ENCODE measurements around the gene MIPOL1.
"Not testable (repeated sequence)": the region's sequence is repeated elsewhere in the genome, so short reads cannot be mapped to it uniquely, and the experiment has no call there.

The MIPOL1 gene

DNA sequence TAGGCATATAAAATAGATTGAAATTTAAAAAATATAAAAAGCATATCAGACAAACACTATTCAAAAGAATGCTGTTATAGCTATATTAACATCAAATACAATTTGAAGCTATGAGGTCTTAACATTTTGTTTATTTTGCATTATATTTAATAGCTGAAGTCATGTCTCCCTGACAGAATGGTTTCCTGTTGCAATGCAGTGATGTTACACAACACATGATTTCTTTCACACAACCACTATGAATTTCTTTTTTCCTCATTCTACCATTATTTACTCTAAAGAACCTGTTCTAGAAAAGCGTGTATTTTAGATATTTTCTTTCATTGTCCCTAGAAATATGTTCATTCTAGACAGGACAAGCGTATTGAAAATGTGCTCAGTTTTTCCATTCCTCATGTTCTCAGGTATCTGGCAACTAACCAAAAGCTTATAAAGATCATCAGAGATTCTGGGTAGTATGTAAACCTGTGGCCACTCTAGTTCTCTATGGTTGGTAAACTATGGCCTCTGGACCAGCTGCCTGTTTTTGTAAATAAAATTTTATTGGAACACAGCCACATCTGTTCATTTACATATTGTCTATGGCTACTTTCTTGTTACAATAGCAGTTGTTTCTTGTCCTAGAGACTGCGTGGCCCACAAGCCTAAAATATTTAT lies 213.5 kb downstream of the MIPOL1 start:
- no peak for FAIRE-seq

DNA sequence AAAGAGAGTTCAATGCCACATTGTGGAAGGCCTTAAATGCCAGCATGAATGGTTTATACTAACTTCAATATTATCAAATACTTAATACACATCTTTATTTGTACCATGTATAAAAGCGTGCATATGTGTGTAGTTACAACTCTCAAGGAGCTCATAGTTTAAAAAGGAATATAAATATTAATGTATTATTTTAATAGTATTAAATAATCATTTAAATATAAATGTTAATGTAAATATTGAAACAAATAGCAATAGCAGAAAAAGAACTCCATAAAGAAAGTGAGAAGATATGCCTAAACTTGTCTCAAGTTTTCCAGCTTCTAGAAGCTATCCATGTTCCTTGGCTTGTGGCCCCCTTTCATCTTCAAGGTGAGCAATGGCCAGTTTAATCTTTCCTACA lies 215.3 kb downstream of the MIPOL1 start:
- no peak for FAIRE-seq

DNA sequence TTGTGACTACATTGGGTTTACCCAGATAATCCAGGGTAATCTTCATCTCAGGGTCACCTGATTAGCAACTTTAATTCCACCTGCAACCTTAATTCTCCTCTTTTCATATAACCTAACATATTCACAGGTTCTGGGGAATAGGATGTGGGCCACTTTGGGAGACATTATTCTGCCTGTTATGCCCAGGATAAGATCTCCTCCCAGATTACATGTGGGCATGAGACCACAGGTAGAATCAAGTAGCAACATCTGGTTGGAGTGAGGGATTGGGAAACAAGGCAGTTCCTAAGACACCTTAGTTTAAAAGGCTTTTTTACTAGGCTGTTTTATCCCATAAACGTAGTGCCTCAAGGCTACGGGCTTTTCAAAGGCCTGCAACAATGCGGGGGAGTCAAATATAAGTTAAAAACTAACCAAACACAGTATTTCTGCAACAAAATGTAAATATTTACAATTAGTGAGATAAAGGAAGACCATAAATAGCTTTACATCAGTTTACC lies 215.8 kb downstream of the MIPOL1 start:
- no peak for FAIRE-seq

DNA sequence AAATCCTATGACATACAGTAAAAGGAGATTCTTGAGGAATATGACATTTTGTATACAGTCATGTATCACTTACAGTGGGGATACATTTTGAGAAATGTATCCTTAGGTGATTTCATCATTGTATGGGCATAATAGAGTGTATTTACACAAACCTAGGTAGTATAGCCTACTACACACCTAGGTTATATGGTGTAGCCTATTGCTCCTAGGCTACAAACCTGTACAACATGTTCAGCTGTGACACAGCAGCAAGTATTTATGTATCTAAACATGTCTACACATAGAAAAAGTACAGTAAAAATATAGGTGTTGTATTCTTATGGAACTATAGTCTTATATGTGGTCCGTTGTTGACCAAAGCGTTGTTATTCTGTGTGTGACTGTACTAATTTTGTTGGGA lies 218.5 kb downstream of the MIPOL1 start:
- FAIRE-seq: no peak

DNA sequence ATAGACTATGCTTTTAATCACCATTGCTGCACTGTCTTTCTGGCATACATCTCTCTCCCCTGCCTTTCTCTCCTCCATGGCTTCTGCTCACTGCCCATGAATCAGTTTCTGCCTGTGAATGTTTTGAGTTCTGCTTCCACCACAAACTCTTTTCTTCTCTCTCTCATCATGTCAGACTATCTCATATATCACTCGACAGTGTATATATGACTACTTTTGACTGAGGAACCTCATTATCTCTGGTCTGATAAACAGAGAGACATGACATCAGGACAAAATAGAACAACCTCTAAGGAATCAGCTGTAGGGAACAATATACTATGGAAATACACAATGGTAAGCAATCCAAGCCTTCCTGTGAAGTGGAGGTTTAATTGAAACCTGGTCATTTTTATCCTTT lies 219.4 kb downstream of the MIPOL1 start:
- FAIRE-seq: no peak

DNA sequence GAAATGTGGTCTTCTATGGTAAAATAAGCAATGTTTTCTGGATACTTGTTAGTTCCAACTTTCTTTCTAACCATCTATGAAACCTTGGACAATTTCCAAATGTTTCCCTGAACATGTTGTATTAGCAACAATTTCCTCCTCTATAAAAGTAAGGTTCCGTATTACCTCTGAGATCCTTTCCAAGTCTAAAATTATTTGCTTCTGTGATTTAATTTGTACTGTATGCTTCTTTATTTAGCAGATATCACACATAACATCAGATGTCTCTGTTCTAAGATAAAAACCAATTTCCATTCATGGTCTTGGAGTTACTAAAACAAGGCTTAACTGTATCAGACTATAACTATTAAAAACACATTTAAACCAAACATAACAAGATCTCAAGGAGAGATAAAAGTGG lies 220.1 kb downstream of the MIPOL1 start:
- FAIRE-seq: no peak

DNA sequence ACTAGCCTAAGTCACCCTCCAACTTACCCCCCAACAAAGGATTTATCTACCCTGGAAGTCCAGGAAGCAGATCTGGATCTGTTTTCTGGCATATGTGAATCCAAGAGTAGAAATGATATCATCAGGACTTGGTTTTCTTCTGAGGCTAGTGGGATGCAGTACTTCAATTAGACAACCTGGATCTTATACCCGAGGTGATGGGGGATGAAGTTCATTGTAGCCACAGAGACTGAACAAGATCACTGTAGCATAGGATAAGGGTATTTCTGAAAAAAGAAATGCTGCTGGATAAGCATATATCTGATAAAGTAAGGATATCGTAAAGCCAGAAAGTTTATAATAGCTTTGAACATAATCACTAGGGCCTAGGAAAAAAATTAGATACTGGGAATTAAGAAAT lies 222.9 kb downstream of the MIPOL1 start:
- FAIRE-seq: no peak

DNA sequence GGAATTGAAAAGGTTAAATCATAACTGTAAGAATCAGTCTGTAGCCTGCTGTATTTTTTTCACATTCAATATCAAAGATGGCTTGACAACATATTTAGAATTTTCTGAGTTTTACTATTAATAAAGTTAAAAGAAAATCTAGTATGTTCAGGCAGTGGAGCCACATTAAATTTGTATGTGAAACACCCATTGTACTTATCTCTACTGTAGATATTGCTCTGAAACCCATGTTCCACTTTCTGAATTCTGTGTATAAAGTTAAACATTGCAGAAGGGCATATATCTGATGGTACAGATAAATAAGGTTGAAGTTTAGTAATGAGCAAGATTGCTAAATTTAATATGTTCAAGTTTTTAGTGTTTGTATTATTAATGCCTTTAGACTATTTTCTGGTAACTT lies 224.6 kb downstream of the MIPOL1 start:
- no peak for FAIRE-seq

DNA sequence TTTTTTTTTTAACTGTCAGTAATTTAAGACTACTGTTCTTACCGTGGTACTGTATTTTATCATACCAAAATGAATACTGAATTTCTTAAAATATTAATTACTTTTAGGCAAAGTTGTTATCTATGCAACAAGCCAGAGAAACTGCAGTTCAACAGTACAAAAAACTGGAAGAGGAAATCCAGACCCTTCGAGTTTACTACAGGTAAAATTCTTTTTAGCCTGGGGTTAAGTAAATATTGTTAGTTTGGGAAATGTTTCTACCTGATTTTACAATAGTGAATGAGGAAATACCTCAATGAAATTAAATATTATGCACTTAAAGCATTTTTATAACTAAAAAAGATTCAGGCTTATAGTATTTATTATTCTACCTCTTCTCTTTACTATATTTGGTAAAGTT lies 225.0 kb downstream of the MIPOL1 start:
- FAIRE-seq: no peak

DNA sequence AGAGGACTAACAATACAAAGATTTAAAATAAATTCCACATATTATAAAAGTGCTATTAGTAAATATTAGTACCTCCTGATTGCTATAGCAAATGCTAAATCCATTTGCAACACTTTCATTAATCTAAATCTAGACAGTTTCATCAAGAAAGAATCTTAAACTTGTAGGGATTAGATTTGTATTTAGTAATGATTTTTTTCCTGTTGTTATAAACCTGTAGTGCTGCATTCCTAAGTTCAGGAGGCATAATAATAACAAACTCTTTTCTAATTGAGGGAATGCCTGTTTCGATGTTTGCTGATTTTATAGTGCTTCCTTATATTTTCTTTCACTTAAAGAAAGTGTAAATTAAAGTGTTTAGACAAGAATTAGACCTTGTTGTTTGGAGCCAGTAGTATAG lies 231.2 kb downstream of the MIPOL1 start:
- FAIRE-seq: no peak

DNA sequence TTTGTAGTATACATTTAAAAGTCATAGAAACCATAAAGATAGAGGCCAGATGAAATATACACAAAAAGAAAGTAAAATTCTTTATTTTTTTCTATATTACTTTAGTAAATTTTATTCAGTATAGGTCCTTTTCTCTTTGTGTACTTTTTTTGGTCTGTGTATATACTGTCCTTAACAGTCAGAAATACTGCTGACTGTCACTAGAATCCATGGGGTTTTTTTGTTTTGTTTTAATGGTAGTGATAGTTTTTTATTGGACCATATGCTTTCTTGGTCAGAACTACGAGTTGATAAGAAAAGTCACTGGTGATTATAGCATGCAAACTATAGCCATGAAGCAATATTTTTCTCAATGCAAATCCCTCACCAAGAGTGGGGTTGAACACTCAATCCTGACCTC lies 231.9 kb downstream of the MIPOL1 start:
- FAIRE-seq: no peak

DNA sequence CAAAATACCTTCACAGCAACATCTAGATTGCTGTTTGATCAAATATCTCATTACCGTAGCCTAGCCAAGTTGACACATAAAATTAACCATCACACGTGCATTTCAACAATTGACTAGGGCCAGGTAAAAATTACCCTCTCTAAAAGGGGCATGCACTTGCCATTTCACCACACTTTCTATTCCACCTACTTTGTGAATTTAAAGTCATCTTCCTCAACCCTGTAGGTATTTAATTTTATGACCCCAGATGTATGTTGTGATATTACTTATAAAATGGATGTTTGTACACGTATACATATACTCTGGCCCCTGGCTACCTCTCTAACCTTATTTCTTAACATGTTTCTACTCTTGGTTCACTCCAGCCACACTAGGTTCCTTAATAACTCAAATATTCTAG lies 237.1 kb downstream of the MIPOL1 start:
- no peak for FAIRE-seq

DNA sequence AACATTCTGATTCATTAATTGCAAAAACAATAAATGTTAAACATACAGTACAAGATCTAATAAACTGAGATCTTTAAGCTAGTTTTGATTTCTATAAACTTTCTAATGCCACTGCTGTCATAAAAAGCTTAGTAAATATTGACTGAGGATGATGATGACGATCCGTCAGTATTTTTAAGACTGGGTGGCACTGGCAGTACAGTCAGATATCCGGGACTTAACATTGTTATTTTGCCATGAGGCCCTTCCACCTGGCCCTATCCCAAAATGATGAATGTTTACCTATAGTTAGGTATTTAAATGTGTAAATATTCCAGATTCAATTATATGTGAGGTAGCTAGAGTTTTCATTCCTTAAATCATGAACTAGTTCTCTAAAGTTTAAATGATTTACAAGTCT lies 238.8 kb downstream of the MIPOL1 start:
- no peak for FAIRE-seq

DNA sequence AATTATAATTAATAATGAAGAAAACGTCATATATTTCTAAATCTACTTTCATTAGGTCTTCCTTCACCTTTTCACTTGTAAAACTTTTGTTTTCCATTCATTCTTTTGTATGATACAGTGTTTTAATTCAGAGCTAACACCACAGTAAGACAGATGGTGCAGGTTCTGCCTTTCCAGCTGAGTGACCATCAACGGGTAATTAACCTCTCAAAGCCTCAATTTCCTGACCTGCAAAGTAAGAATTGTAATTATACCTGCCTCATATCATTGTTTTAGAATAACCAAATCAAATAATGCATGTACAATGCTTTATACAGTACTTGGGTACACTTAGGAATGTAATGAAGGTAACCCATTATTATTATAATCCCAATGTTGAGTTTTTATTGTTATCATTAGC lies 239.8 kb downstream of the MIPOL1 start:
- no peak for FAIRE-seq

DNA sequence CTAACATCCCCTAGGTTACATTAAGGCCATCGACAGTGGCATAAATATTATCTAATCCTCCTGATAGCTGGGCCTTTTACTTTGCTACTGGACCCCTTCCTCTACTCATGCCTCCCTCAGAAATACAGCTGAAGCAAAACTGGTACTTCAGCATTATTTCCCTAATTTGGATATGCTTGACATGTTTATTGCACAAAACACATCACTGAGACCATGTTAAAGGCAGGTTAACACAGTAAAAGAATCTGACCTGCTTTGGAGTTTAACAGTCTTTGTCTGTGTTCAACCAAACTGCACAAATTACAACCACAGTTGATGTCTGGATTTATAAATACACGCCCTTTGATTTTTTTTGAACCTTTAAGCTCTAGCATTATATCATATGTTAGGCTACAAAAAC lies 240.7 kb downstream of the MIPOL1 start:
- FAIRE-seq: no peak

DNA sequence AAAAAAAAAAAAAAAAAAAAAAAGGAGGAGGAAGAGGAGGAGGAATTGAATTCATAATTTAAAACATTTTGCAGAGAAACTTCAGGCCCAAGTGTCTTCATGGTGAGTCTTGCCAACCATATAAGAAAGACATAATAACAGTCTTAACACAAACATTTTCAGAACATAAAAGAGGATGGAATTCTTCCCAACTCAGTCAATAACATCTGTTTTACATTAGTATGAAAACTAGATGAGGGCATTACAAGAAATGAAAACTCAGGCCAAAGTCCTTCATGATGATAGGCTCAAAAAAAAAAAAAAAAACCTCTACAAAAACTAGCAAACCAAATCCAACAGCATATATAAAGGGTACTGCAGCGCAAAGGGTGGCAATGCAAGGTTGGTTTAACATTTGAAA lies 245.7 kb downstream of the MIPOL1 start:
- FAIRE-seq: no peak

DNA sequence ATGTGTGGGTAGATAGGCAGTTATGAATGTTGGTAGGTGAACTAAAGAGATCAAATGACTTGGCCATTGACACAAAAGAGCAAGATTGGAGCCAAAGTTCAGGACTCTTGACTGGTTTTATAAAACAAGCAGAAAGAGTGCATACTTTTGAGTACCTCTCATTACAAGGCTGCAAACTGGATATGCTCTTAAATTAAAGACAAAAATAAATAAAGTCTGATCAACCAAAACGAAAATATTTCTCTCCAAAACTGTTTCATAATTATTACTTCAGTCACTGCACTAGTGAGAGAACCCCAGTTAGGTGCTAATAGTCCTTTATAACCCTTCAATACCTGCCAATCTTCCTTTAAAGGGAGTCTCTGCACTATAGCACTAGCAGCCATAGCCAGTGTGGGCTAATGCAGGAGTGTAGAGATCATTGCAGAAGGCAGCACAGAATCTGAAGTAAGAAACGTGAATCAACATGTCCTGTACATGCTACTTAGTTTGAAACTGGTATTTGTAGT lies 250.2 kb downstream of the MIPOL1 start:
- no peak for FAIRE-seq

DNA sequence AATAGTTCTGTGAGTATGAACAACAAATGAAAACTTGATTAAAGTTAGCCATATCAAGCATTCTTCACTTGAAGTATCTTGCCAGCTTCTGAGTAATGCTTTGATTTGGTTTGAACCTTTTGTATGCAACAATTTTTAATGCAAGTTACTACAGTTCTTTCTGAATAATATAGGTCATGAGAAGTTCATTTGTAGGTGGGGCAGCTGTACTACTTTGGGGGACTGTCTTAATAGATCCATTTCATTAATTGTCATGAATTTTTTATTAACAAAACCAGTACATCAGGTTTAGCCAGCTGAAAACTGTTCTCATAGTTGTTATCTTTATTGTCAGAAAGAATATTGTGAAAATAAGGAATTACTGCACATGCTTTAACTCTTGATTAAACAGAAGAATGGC lies 254.6 kb downstream of the MIPOL1 start:
- FAIRE-seq: no peak

DNA sequence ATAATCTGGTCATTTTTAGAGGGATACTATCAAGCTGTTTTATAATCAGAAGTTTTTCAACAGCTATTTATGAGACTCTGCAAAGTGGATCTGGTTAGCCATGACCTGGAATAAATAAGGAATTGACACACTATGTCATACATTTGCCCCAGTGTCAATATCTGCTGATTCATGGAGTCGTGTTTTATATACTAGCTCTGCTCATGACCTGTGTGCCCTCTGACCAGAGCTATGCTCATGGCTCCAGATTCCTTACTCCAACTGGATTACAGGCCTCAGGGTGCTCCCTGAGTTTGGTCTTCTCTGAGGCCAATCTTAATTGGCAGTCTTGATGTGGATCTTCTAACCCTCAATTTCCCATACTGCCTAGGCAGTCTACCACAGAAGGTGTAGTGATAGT lies 256.2 kb downstream of the MIPOL1 start:
- FAIRE-seq: no peak

DNA sequence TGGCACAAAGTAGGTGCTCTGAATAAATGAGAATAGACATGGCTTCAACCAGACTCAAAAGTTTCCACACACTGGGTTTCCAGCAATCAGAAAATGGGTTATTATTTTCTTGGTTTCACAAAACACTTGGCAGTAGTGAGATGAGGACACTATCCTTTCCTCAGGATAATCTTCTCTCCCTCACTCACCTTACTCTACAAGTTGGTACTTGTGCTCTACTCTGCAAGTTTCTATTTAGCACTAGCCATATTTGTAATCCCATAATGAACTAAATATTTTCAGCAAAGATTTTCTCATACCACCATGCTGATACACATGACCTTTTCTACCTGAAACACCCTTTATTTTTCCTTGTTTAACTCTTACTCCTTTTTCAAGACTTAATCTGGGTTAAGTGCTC lies 259.6 kb downstream of the MIPOL1 start:
- no peak for FAIRE-seq

DNA sequence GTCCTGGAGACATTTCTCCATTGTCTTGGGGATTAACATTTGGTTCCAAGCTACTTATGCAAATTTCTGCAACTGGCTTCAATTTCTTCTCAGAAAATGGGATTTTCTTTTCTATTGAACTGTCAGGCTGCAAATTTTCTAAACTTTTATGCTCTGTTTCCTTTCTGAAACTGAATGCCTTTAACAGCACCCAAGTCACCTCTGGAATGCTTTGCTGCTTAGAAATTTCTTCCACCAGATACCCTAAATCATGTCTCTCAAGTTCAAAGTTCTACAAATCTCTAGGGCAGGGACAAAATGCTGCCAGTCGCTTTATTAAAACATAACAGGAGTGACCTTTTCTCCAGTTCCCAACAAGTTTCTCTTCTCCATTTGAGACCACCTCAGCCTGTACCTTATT lies 264.7 kb downstream of the MIPOL1 start:
- not testable (repeated sequence) for FAIRE-seq

DNA sequence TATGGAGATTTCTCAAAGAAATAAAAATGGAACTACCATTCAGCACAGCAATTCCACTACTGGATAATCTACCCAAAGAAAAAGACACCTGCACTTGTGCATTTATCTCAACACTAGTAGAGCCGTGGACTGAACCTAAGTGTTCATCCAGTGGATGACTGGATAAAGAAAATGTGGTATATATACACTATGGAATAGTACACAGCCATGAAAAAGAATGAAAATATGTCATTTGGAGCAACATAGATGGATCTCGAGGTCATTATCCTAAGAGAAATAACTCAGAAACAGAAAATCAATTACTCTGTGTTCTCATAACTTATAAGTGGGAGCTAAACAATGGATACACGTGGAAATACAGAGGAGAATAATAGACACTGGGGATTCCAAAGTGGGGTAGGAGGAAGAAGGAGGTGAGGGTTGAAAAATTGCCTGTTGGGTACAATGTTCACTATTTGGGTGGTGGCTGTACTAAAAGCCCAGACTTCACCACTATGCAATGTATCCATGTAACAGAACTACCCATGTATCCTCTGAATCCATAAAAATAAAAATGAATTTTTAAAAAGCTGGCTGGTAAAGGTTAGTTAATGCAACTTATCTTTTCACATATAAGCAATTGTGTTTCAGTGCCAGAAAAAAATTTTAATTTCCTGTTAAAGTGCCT lies 266.6 kb downstream of the MIPOL1 start:
- FAIRE-seq: no peak

DNA sequence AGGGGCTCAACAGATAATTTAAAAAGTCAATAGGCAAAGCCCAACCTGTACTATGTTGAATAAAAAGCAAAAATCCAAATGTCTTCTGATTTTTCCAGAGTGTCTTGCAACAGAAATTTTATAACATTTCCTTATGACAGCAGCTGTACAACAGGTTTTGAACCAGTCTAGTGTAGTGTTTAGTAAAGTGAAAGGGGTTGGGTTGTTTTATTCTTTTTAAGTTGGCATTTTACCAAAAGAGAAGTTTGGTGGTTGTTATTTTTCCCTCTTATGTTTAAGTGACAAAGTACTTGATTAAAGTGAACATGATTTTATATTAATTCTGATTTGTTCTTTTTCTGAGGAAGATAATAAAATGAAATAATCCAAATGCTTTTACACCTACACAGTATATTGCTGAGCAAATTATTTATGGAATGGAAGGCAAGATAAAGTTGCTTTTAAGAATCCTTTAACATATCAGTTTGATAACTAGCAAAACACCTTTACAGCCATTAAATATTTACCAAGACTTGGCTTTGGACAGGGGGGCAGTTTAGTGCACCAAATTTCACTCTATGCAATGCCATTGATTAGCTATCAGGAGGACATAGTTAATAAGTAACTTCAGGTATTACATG lies 268.4 kb downstream of the MIPOL1 start:
- FAIRE-seq: no peak

DNA sequence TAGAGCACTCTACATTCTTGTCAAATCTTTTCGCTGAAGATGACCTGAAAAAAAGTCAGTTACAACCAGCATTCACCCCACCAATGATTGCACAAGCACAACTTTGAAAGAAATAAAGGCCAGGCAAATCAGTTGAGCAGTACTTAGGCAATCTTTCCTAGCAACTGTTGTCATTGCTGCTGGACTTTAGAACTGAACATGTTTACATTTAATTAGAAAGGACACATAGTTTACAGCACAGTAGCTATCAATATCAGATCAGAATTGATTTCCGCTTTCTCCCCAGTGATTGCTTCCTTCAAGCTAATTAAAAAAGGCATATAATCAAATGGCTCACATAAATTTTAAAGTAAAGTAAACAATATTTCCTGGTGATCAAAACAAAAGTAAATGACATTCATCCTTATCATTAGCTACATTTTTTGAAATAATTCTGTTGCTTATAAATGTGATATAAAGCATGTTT lies 268.9 kb downstream of the MIPOL1 start:
- FAIRE-seq: no peak

All from endometrium (tissue), 2 donors.